Measurements from ENCODE around the gene THAP6.

DNA sequence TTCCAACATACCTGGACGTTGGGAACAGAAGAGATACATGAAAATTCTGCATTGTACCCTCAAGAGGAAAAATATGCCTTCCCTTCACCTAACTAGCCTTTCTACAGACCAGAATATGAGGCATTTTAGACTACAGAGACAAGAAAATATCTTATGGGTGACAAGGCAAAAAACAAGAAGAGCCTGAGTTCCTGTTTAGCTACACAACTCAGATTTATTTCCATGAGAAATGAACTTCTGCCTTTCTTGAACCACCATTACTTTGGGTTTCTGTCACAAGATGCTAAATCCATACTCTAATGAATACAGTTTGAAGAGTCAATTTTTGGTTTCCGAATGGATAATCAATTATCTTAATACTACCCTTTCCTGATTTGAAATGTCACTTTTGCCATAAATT, 18.8 kb upstream of the THAP6 start:
- TF ChIP-seq, protein P1, sequence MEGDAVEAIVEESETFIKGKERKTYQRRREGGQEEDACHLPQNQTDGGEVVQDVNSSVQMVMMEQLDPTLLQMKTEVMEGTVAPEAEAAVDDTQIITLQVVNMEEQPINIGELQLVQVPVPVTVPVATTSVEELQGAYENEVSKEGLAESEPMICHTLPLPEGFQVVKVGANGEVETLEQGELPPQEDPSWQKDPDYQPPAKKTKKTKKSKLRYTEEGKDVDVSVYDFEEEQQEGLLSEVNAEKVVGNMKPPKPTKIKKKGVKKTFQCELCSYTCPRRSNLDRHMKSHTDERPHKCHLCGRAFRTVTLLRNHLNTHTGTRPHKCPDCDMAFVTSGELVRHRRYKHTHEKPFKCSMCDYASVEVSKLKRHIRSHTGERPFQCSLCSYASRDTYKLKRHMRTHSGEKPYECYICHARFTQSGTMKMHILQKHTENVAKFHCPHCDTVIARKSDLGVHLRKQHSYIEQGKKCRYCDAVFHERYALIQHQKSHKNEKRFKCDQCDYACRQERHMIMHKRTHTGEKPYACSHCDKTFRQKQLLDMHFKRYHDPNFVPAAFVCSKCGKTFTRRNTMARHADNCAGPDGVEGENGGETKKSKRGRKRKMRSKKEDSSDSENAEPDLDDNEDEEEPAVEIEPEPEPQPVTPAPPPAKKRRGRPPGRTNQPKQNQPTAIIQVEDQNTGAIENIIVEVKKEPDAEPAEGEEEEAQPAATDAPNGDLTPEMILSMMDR (conservative IDR thresholded peaks at IDR 0.05): no peak
- no peak for TF ChIP-seq EZH2 (IDR thresholded peaks at IDR 0.05; ENCODE audit: low read depth)

All from PC-9 (cell line).